ENCODE data around the gene FOXRED1.

Gene FOXRED1

GRCh38 chr11:126310200-126310991, 41.4 kb downstream of the FOXRED1 start:
- peak; percentile 88 for TF ChIP-seq CTCF (IDR thresholded peaks at IDR 0.05; ENCODE audit: low read depth, low read length, missing control alignments)
- H3K4me3 ChIP-seq (ENCODE audit: low read depth, low read length): no peak overlapping the region
- DNase-seq (ENCODE audit: low read depth): no peak

GRCh38 chr11:126310992-126311310, 42.0 kb downstream of the FOXRED1 start:
- no peak for DNase-seq (ENCODE audit: low read depth)
- no peak for TF ChIP-seq CTCF (IDR thresholded peaks at IDR 0.05; ENCODE audit: low read depth, low read length, missing control alignments)
- no peak overlapping the region for H3K4me3 ChIP-seq (ENCODE audit: low read depth, low read length)

- no peak overlapping the region for H3K4me3 ChIP-seq (ENCODE audit: low read depth, low read length)
- peak; percentile 23 for TF ChIP-seq CTCF (IDR thresholded peaks at IDR 0.05; ENCODE audit: low read depth, low read length, missing control alignments)
- no peak for DNase-seq (ENCODE audit: low read depth)
Observed at GRCh38 chr11:126311401-126312291, 42.7 kb downstream of the FOXRED1 start.

GRCh38 chr11:126312961-126313360, 44.0 kb downstream of the FOXRED1 start:
- no peak overlapping the region for H3K4me3 ChIP-seq (ENCODE audit: low read depth, low read length)
- no peak for TF ChIP-seq CTCF (IDR thresholded peaks at IDR 0.05; ENCODE audit: low read depth, low read length, missing control alignments)
- DNase-seq (ENCODE audit: low read depth): no peak

- H3K4me3 ChIP-seq (ENCODE audit: low read depth, low read length): no peak overlapping the region
- no peak for DNase-seq (ENCODE audit: low read depth)
- no peak for TF ChIP-seq CTCF (IDR thresholded peaks at IDR 0.05; ENCODE audit: low read depth, low read length, missing control alignments)
Observed at GRCh38 chr11:126313826-126314225, 44.9 kb downstream of the FOXRED1 start.

GRCh38 chr11:126317432-126317755, 48.4 kb downstream of the FOXRED1 start:
- no peak overlapping the region for H3K4me3 ChIP-seq (ENCODE audit: low read depth, low read length)
- no peak for DNase-seq (ENCODE audit: low read depth)
- TF ChIP-seq CTCF (IDR thresholded peaks at IDR 0.05; ENCODE audit: low read depth, low read length, missing control alignments): no peak

All from GM12864 (cell line).